HUDEP-2 (cell line): Measurements from ENCODE around the gene SERPINB11.
"Not testable (repeated sequence)": the region's sequence is repeated elsewhere in the genome, so short reads cannot be mapped to it uniquely, and the experiment has no call there.

Source experiments
- DNase-seq, 76 experiments: peaks; one replicate each; lab custom pipeline; 2025; ENCODE audit not compliant: unreplicated experiment in 76 of 76; lab: John Stamatoyannopoulos, UW

SERPINB11 gene

GRCh38 chr18:63702660-63703059 lies at the start of gene SERPINB11:
Gene SERPINB11 (plus strand): TSS chr18:63702960. CDS start chr18:63710194, 7,234 bp downstream.
- no peak for DNase-seq

- DNase-seq = not testable (repeated sequence)
Observed at GRCh38 chr18:63658920-63659319, 43.8 kb upstream of the SERPINB11 start.

GRCh38 chr18:63661750-63662149 lies 41.0 kb upstream of the SERPINB11 start, which contains the start of gene SERPINB3:
Gene SERPINB3 (minus strand): TSS chr18:63661893. CDS start chr18:63661216, 677 bp downstream.
- not testable (repeated sequence) for DNase-seq

- no peak for DNase-seq
Observed at GRCh38 chr18:63664571-63664970, 38.2 kb upstream of the SERPINB11 start.

GRCh38 chr18:63676526-63677323 lies 26.0 kb upstream of the SERPINB11 start:
- DNase-seq = peak in 4 of 76 experiments; percentile 4 to 10 (median 7)

GRCh38 chr18:63677500-63678225 lies 25.1 kb upstream of the SERPINB11 start:
- DNase-seq = no peak

GRCh38 chr18:63679820-63680606 lies 22.7 kb upstream of the SERPINB11 start:
- no peak for DNase-seq

- DNase-seq = no peak
Observed at GRCh38 chr18:63681449-63682340, 21.1 kb upstream of the SERPINB11 start.

- no peak for DNase-seq
Observed at GRCh38 chr18:63683152-63683551, 19.6 kb upstream of the SERPINB11 start.

- no peak for DNase-seq
Observed at GRCh38 chr18:63683890-63684289, 18.9 kb upstream of the SERPINB11 start.

- no peak for DNase-seq
Observed at GRCh38 chr18:63684718-63685117, 18.0 kb upstream of the SERPINB11 start.

- DNase-seq = no peak
Observed at GRCh38 chr18:63686871-63687270, 15.9 kb upstream of the SERPINB11 start.

- DNase-seq = no peak
Observed at GRCh38 chr18:63689064-63689463, 13.7 kb upstream of the SERPINB11 start.

- no peak for DNase-seq
Observed at GRCh38 chr18:63697097-63697660, 5.6 kb upstream of the SERPINB11 start.

- no peak for DNase-seq
Observed at GRCh38 chr18:63700501-63700900, 2.3 kb upstream of the SERPINB11 start.

GRCh38 chr18:63701952-63702351 lies 808 bp upstream of the SERPINB11 start:
- DNase-seq = no peak

GRCh38 chr18:63705401-63705800 lies 2.6 kb downstream of the SERPINB11 start:
- DNase-seq = no peak

GRCh38 chr18:63707816-63708215 lies 5.1 kb downstream of the SERPINB11 start:
- no peak for DNase-seq

- DNase-seq = no peak
Observed at GRCh38 chr18:63708650-63709049, 5.9 kb downstream of the SERPINB11 start.
